Uterus (tissue), 2 donors: Measurements from ENCODE around the gene ELP4.

Experiments used
- CTCF ChIP-seq, 4 experiments: fragments of 200-600 bp in 2 of 4; fragments of 450-650 bp in 2 of 4; sonication (generic) in 2 of 4; IDR thresholded peaks; one replicate each; pipeline ENCODE4 v1.5.1; 2016 to 2019; ENCODE audit warnings: antibody characterized with exemption in 4 of 4, mild to moderate bottlenecking in 2 of 4, moderate library complexity in 1 of 4
- POLR2A ChIP-seq, 2 donors: fragments of 450-650 bp; IDR thresholded peaks; one replicate each; pipeline ENCODE4 v1.6.1; 2016; ENCODE audit warnings: antibody characterized with exemption in 2 of 2, mild to moderate bottlenecking in 1 of 2, moderate library complexity in 1 of 2

GRCh38 chr11:31826536-31827438, 317.2 kb downstream of the ELP4 start:
- TF ChIP-seq CTCF (IDR thresholded peaks at IDR 0.05) (no peak), POLR2A (IDR thresholded peaks at IDR 0.05) (no peak)
